ENCODE measurements around the gene CYP2F1. TPM values are rescaled to one million over a fixed set of nuclear protein-coding genes. Genes with fewer than 3 reads are reported as not detected.
"Not testable (repeated sequence)": the region's sequence is repeated elsewhere in the genome, so short reads cannot be mapped to it uniquely, and the experiment has no call there.

Gene CYP2F1
- total and polyA plus RNA-seq, 9 donors = not detected

- Histone ChIP-seq H3K27me3 (no peaks in the 10 kb centered on the region), H3K4me1 (ENCODE audit: insufficient read depth) (no peaks in the 10 kb centered on the region), H3K9me3 (no peaks in the 10 kb centered on the region), H3K4me3 (no peak overlapping the region), H3K36me3 (no peaks in the 10 kb centered on the region), H3K27ac (no peak overlapping the region)
- no peak for DNase-seq
- 17 to 38% (median 34%) methylated on average over 3 of the region's 3 CpGs for whole genome bisulfite sequencing, 3 donors
- intact Hi-C loops (cut with DNase I) = no loop called here
- TF ChIP-seq POLR2A (IDR thresholded peaks at IDR 0.05) (no peak), EP300 (IDR thresholded peaks at IDR 0.05) (no peak)
- TF ChIP-seq, protein P1, sequence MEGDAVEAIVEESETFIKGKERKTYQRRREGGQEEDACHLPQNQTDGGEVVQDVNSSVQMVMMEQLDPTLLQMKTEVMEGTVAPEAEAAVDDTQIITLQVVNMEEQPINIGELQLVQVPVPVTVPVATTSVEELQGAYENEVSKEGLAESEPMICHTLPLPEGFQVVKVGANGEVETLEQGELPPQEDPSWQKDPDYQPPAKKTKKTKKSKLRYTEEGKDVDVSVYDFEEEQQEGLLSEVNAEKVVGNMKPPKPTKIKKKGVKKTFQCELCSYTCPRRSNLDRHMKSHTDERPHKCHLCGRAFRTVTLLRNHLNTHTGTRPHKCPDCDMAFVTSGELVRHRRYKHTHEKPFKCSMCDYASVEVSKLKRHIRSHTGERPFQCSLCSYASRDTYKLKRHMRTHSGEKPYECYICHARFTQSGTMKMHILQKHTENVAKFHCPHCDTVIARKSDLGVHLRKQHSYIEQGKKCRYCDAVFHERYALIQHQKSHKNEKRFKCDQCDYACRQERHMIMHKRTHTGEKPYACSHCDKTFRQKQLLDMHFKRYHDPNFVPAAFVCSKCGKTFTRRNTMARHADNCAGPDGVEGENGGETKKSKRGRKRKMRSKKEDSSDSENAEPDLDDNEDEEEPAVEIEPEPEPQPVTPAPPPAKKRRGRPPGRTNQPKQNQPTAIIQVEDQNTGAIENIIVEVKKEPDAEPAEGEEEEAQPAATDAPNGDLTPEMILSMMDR (IDR thresholded peaks at IDR 0.05) = no peak
These were observed 19.0 kb downstream of the CYP2F1 start for GRCh38 chr19:41133260-41133659.

DNA sequence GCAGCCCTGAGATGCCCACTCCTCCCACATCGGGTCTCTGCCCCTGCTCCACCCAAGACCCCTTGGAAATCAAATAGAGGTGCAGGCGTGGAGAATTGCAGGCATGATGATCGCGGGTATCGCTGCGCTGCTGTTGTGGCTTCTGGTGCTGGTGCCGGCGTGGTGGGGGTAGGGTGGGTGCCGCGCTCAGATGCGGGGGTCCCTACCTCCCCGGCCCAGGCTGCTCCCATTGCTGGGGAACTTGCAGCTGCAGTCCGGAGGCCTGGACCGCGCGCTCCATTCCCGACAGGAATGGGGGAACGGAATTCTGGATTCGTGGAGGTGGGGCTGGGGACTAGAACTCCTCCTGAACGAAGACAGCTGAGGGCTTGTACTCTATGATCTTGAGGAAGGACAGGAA lies 20.4 kb downstream of the CYP2F1 start:
- Histone ChIP-seq H3K36me3 (no peaks in the 10 kb centered on the region), H3K9me3 (no peaks in the 10 kb centered on the region), H3K27ac (no peak overlapping the region), H3K4me1 (ENCODE audit: insufficient read depth) (no peaks in the 10 kb centered on the region), H3K27me3 (no peaks in the 10 kb centered on the region), H3K4me3 (no peak overlapping the region)
- no peak for DNase-seq
- 87 to 88% (median 87%) methylated on average over 20 of the region's 20 CpGs for WGBS, 3 donors
- TF ChIP-seq, protein P1 (IDR thresholded peaks at IDR 0.05) = no peak
- TF ChIP-seq EP300 (IDR thresholded peaks at IDR 0.05) = no peak
- TF ChIP-seq POLR2A (IDR thresholded peaks at IDR 0.05) = no peak
- intact Hi-C loops (cut with DNase I) = loop anchor here in 1 of 4 donors (5.0 kb wide), 1 partner anchor 472 kb away; no protein-coding TSS in a partner anchor

- H3K27me3 ChIP-seq; H3K27ac ChIP-seq; H3K4me1 ChIP-seq (ENCODE audit: insufficient read depth); H3K9me3 ChIP-seq; H3K36me3 ChIP-seq: not testable (repeated sequence)
- WGBS, 3 donors = 7 to 15% (median 10%) methylated on average over 45 to 70 of the region's 76 CpGs
- DNase-seq = peak; percentile 59 to 87 (median 63)
- intact Hi-C loops (cut with DNase I) = loop anchor here in 1 of 4 donors (5.0 kb wide), 1 partner anchor 473 kb away; no protein-coding TSS in a partner anchor
- H3K4me3 ChIP-seq = peak overlapping the region; percentile 18
These were observed 21.5 kb downstream of the CYP2F1 start for GRCh38 chr19:41135390-41136384.

DNA sequence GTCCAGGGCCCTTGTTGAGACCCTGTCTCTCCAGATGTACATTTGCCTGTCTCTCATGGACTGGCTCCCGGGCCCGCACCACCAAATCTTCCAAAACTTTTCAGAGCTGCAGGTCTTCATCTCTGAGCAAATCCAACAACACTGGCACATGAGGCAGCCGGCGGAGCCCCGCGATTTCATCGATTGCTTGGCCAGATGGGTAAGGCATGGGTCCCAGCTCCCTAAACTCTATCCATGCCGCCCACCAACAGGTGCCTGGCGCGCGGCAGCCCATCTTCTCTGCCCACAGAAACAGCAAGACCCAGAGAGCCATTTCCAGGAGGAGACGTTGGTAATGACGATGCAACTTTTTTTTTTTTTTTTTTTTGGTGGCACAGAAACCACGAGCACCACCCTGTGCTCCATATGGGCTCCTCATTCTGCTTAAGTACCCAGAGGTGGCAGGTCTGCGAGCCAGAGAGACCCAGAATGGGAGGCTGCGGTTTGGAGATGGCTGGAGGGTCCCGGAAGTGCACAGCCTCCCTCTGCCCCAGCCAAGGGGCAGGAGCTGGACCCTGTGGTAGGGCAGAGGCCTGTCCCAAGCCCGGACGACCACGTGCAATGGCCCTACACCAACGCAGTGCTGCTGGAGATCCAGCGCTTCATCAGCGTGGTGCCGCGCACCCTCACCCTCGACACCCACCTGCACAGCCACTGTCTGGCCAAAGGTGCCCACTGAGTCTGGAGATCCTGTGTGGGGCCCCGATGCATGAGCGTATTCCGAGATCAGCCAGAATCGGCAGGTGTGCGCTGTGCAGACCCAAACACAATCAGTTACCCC lies 22.6 kb downstream of the CYP2F1 start:
- H3K36me3 ChIP-seq = no peaks in the 10 kb centered on the region
- H3K27me3 ChIP-seq = no peaks in the 10 kb centered on the region
- TF ChIP-seq POLR2A (IDR thresholded peaks at IDR 0.05) = no peak
- TF ChIP-seq, protein P1 (IDR thresholded peaks at IDR 0.05) = no peak
- TF ChIP-seq EP300 (IDR thresholded peaks at IDR 0.05) = no peak
- DNase-seq = no peak
- 94 to 97% (median 96%) methylated on average over 31 of the region's 31 CpGs for whole genome bisulfite sequencing, 3 donors
- H3K4me3 ChIP-seq = no peak overlapping the region
- no peak overlapping the region for H3K27ac ChIP-seq
- no peaks in the 10 kb centered on the region for H3K9me3 ChIP-seq
- no peaks in the 10 kb centered on the region for H3K4me1 ChIP-seq (ENCODE audit: insufficient read depth)
- intact Hi-C loops (cut with DNase I) = loop anchor here in 1 of 4 donors (5.0 kb wide), 1 partner anchor 475 kb away; no protein-coding TSS in a partner anchor
